NT2/D1 (cell line): ENCODE measurements around the gene FKBP10.
A peak's percentile ranks its signal among the peaks of the same experiment; 100 is the strongest.

Experiments
- DNase-seq: peaks from one replicate; pipeline ENCODE4 v3.0.0-alpha.2; 2011; ENCODE audit warnings: low read depth, low spot score
- H3K27me3 ChIP-seq: 2 replicates; pipeline ENCODE4 v1.6.0; 2011; ENCODE audit warnings: mild to moderate bottlenecking; ENCODE audit not compliant: insufficient read length, insufficient read depth
- H3K36me3 ChIP-seq: 2 replicates; pipeline ENCODE4 v1.6.1; 2011; ENCODE audit warnings: mild to moderate bottlenecking, low read length, mixed read lengths; ENCODE audit not compliant: insufficient read depth, insufficient read length
- H3K4me1 ChIP-seq: 2 replicates; pipeline ENCODE4 v1.5.1; 2011; ENCODE audit not compliant: insufficient read depth, insufficient read length
- H3K4me3 ChIP-seq: 2 replicates; pipeline ENCODE4 v1.5.1; 2011; ENCODE audit warnings: low read depth; ENCODE audit not compliant: insufficient read length
- H3K9ac ChIP-seq: 2 replicates; pipeline ENCODE4 v1.6.0; 2011; ENCODE audit warnings: low read depth; ENCODE audit not compliant: insufficient read length
- H3K9me3 ChIP-seq: 2 replicates; pipeline ENCODE4 v1.5.1; 2011; ENCODE audit warnings: mild to moderate bottlenecking, low read length; ENCODE audit not compliant: insufficient read depth
- SUZ12 ChIP-seq: IDR thresholded peaks from 2 replicates; pipeline ENCODE4 v1.6.1; 2011; ENCODE audit not compliant: insufficient read length, insufficient read depth; ENCODE audit errors: extremely low read depth
- YY1 ChIP-seq: IDR thresholded peaks from 2 replicates; pipeline ENCODE4 v1.6.1; 2011; ENCODE audit not compliant: insufficient read length, insufficient read depth
- ZNF274 ChIP-seq: IDR thresholded peaks from 2 replicates; pipeline ENCODE4 v1.6.1; 2011; ENCODE audit warnings: mild to moderate bottlenecking, low read depth, low read length

FKBP10 gene

GRCh38 chr17:41796121-41796895 lies 16.5 kb upstream of the FKBP10 start:
- Histone ChIP-seq H3K9ac (no peak overlapping the region), H3K27me3 (peaks cover 8% of the 10 kb centered on the region), H3K9me3 (no peaks in the 10 kb centered on the region), H3K36me3 (no peaks in the 10 kb centered on the region), H3K4me1 (peaks cover 35% of the 10 kb centered on the region), H3K4me3 (no peak overlapping the region)
- TF ChIP-seq ZNF274 (no peak), SUZ12 (no peak), YY1 (no peak)
- DNase-seq = no peak

- peak overlapping the region; percentile 13 for H3K9ac ChIP-seq
- DNase-seq = no peak
- H3K4me1 ChIP-seq = peaks cover 29% of the 10 kb centered on the region
These were observed 15.4 kb upstream of the FKBP10 start for GRCh38 chr17:41797377-41797776.

GRCh38 chr17:41799366-41799765 lies 13.4 kb upstream of the FKBP10 start:
- Histone ChIP-seq H3K9ac (no peak overlapping the region), H3K27me3 (peaks cover 5% of the 10 kb centered on the region), H3K4me3 (no peak overlapping the region), H3K4me1 (peaks cover 22% of the 10 kb centered on the region), H3K36me3 (peaks cover 16% of the 10 kb centered on the region), H3K9me3 (no peaks in the 10 kb centered on the region)
- TF ChIP-seq ZNF274 (no peak), SUZ12 (no peak), YY1 (no peak)
- no peak for DNase-seq

More at GRCh38 chr17:41797377-41797776, 15.4 kb upstream of the FKBP10 start:
- TF ChIP-seq YY1 (no peak), ZNF274 (no peak), SUZ12 (no peak)
- Histone ChIP-seq H3K4me3 (no peak overlapping the region), H3K27me3 (peaks cover 5% of the 10 kb centered on the region), H3K9me3 (no peaks in the 10 kb centered on the region), H3K36me3 (peaks cover 8% of the 10 kb centered on the region)

- H3K9me3 ChIP-seq = no peaks in the 10 kb centered on the region
- DNase-seq = no peak
- peaks cover 5% of the 10 kb centered on the region for H3K27me3 ChIP-seq
- peaks cover 20% of the 10 kb centered on the region for H3K4me1 ChIP-seq
- TF ChIP-seq SUZ12 (no peak), YY1 (no peak), ZNF274 (no peak)
- H3K9ac ChIP-seq = peak overlapping the region; percentile 68
- peaks cover 25% of the 10 kb centered on the region for H3K36me3 ChIP-seq
- H3K4me3 ChIP-seq = no peak overlapping the region
These were observed 12.0 kb upstream of the FKBP10 start for GRCh38 chr17:41800601-41801373.

GRCh38 chr17:41801374-41802271 lies 11.2 kb upstream of the FKBP10 start:
- Histone ChIP-seq H3K36me3 (peaks cover 33% of the 10 kb centered on the region), H3K27me3 (no peaks in the 10 kb centered on the region), H3K9ac (peak overlapping the region; percentile 68), H3K4me3 (no peak overlapping the region), H3K4me1 (peaks cover 16% of the 10 kb centered on the region), H3K9me3 (no peaks in the 10 kb centered on the region)
- TF ChIP-seq SUZ12 = no peak
- no peak for TF ChIP-seq YY1
- no peak for TF ChIP-seq ZNF274
- DNase-seq = no peak

GRCh38 chr17:41803049-41804020 lies 9.5 kb upstream of the FKBP10 start:
- no peak for DNase-seq
- TF ChIP-seq ZNF274 (no peak), SUZ12 (no peak), YY1 (no peak)

More at GRCh38 chr17:41803049-41804020, 9.5 kb upstream of the FKBP10 start:
- Histone ChIP-seq H3K4me3 (no peak overlapping the region), H3K4me1 (peaks cover 16% of the 10 kb centered on the region), H3K9me3 (no peaks in the 10 kb centered on the region), H3K27me3 (no peaks in the 10 kb centered on the region), H3K9ac (no peak overlapping the region), H3K36me3 (peaks cover 46% of the 10 kb centered on the region)
